Hepatocyte (in vitro differentiated cells): ENCODE results near the gene NEDD4L.

Source experiments
- EZH2 ChIP-seq: fragments of 200-600 bp; sonication (generic); IDR thresholded peaks from 2 replicates; pipeline ENCODE4 v1.6.1; 2016; ENCODE audit warnings: antibody characterized with exemption, mild to moderate bottlenecking, borderline replicate concordance
- EZH2phosphoT487 ChIP-seq: fragments of 200-600 bp; sonication (generic); IDR thresholded peaks from one replicate; pipeline ENCODE4 v1.6.1; 2018; ENCODE audit warnings: antibody characterized with exemption, mild to moderate bottlenecking, low read depth, moderate library complexity; ENCODE audit not compliant: unreplicated experiment, severe bottlenecking
- TF ChIP-seq, protein P1 (sequence below): fragments of 200-600 bp; sonication (generic); IDR thresholded peaks from 2 replicates; pipeline ENCODE4 v1.5.1; 2016; ENCODE audit warnings: antibody characterized with exemption, mild to moderate bottlenecking; ENCODE audit not compliant: poor library complexity

- TF ChIP-seq, protein P1, sequence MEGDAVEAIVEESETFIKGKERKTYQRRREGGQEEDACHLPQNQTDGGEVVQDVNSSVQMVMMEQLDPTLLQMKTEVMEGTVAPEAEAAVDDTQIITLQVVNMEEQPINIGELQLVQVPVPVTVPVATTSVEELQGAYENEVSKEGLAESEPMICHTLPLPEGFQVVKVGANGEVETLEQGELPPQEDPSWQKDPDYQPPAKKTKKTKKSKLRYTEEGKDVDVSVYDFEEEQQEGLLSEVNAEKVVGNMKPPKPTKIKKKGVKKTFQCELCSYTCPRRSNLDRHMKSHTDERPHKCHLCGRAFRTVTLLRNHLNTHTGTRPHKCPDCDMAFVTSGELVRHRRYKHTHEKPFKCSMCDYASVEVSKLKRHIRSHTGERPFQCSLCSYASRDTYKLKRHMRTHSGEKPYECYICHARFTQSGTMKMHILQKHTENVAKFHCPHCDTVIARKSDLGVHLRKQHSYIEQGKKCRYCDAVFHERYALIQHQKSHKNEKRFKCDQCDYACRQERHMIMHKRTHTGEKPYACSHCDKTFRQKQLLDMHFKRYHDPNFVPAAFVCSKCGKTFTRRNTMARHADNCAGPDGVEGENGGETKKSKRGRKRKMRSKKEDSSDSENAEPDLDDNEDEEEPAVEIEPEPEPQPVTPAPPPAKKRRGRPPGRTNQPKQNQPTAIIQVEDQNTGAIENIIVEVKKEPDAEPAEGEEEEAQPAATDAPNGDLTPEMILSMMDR = no peak
- no peak for TF ChIP-seq EZH2
- TF ChIP-seq EZH2phosphoT487 = no peak
Measured at GRCh38 chr18:58319719-58320118, 275.7 kb downstream of the NEDD4L start.
